ENCODE results near the gene KISS1.

The KISS1 gene

DNA sequence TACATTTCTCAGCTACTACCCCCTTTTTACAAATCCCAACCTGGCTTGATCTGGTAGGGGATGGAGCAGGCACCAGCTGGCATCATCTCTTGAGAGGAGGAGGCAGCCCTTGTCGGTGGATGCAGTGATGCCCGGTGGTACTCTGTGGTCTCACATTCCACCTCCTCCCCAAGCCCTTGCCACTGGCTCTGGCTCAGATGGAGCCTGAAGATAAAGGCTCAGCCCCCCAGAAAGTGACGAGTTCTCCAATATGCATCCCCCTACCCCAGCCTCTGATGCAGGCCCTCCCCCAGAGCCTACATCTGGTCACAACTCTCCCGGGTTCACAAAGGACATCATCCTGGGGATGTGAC lies 21.3 kb upstream of the KISS1 start:
- H3K27me3 ChIP-seq (ENCODE audit: control insufficient read depth in 1 of 2, insufficient read depth in 2 of 2, low read length in 2 of 2): peaks cover 10% of the 10 kb centered on the region in 2 donors
- no peak overlapping the region for H3K27ac ChIP-seq (ENCODE audit: low read length)
- peaks cover 3% of the 10 kb centered on the region for H3K4me1 ChIP-seq (ENCODE audit: control insufficient read depth, insufficient read depth, low read length)
- no peaks in the 10 kb centered on the region for H3K9me3 ChIP-seq (ENCODE audit: control insufficient read depth in 2 of 2, low read length in 2 of 2)
- no peaks in the 10 kb centered on the region for H3K36me3 ChIP-seq (ENCODE audit: control insufficient read depth in 2 of 2, insufficient read depth in 2 of 2, low read length in 2 of 2)
- H3K9ac ChIP-seq (ENCODE audit: low read length in 2 of 2): no peak overlapping the region
- H3K4me3 ChIP-seq (ENCODE audit: low read length in 2 of 2): no peak overlapping the region

DNA sequence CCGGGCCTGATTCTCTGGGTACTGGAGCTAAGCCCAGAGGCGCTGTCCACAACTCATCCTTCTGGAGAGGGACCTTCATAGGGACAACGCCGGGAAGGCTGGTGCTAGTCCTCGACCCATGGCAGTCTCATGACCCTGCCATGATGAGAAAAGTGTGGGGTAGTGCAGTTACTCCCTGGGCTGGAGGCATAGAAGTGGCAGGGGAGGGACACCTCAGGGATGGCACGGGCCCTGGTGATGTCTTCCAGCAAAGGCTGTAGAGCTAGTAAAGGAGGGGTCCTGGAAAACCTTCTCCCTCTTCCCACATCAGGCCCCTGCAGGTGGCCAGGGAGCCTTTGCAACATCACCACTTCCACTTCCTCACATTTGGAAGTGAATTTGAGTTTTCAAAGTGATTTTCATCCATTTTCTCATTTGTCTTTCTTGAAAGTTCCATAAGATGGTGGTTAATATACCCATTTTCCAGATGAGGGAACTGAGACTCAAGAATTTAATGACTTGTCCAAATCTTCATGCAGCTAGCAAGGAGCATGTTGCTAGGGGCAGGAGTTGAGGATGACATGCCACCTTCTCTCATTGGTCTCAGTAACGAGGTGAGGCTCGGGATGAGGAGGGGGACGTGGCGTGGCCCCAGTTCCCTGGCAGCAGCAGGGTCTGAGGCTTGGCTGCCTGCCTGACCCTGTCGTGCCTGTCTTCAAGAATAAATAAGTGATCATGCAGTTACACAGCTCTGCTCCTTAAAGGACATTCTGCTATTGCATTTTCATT lies 20.8 kb upstream of the KISS1 start:
- H3K4me1 ChIP-seq (ENCODE audit: control insufficient read depth, insufficient read depth, low read length): peaks cover 3% of the 10 kb centered on the region
- no peak overlapping the region for H3K27ac ChIP-seq (ENCODE audit: low read length)
- H3K9ac ChIP-seq (ENCODE audit: low read length in 2 of 2): no peak overlapping the region
- no peaks in the 10 kb centered on the region for H3K36me3 ChIP-seq (ENCODE audit: control insufficient read depth in 2 of 2, insufficient read depth in 2 of 2, low read length in 2 of 2)
- H3K4me3 ChIP-seq (ENCODE audit: low read length in 2 of 2): no peak overlapping the region
- H3K27me3 ChIP-seq (ENCODE audit: control insufficient read depth in 1 of 2, insufficient read depth in 2 of 2, low read length in 2 of 2): peaks cover 10% of the 10 kb centered on the region in 2 donors
- H3K9me3 ChIP-seq (ENCODE audit: control insufficient read depth in 2 of 2, low read length in 2 of 2): no peaks in the 10 kb centered on the region

DNA sequence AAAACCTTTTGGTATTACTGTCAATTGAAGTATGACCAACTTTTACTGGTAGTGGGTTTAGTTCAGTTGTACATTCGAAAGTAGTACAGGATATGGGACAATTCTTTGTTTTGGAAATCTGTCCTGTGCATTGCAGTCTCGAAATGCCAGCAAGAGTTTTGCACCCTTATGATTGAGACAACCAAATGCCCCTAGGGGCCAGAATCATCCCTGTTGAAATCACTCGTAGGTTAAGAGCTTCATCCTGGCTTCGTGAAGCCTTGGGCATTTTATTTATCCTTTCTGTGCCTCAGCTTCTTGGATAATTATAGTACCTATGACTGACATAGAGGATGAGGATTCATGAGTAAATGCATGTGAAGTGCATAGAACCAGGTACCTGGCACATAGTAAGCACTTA lies 19.9 kb upstream of the KISS1 start:
- Histone ChIP-seq H3K9me3 (ENCODE audit: control insufficient read depth in 2 of 2, low read length in 2 of 2) (no peaks in the 10 kb centered on the region), H3K36me3 (ENCODE audit: control insufficient read depth in 2 of 2, insufficient read depth in 2 of 2, low read length in 2 of 2) (no peaks in the 10 kb centered on the region), H3K4me1 (ENCODE audit: control insufficient read depth, insufficient read depth, low read length) (peaks cover 3% of the 10 kb centered on the region), H3K9ac (ENCODE audit: low read length in 2 of 2) (no peak overlapping the region), H3K27me3 (ENCODE audit: control insufficient read depth in 1 of 2, insufficient read depth in 2 of 2, low read length in 2 of 2) (peaks cover 13 to 15% of the 10 kb centered on the region in 2 donors), H3K4me3 (ENCODE audit: low read length in 2 of 2) (no peak overlapping the region), H3K27ac (ENCODE audit: low read length) (no peak overlapping the region)

DNA sequence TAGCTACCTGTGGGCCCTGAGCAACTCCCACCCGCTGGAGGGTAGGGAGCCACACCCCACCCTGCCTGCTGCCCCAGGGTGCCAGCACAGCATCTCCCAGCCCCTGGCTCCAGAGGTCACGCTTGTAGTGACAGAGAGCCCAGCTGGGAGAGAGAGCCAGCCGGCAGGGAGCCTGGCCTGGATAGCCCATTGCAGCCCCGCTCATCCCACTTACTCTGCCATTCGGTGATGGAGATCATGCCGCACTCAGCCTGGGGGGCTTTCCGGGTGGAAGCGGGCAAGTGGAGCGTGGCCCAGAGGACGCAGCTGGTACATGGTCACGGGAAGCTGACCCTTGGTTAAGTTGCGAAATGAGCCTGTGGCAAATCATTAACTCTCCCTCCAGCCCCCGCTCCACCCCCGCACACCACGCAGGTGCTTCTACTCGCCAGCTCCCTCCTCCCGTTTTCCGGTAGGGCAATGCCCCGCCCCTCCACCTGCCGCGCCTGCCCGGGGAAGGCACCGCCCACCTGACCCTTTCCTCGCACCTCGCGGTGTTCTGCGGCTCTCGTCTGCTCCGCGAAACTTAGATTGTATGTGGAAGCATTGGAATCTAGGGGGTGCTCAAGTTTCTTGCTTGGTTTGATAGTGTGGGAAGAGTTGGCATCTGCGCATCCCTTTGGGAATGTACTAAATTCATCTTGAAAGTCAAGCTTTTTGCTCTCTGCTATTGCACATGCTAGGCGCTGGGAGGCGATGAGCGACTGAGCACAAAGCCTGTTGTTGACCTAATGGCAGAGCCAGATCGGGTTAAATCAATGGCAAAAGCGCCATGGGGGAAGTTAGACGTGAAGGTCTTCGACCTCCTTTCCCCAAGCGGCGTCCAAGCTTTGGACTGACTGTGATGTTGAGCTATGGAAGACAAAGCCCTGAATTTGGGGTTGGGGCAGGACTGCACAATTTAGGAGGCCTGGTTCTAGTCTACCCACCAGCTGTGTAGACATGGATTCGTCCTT lies 17.7 kb upstream of the KISS1 start, which contains the start of gene GOLT1A:
TSS of gene GOLT1A (minus strand) at position 321 of the 995 bp plus-strand sequence. CDS start at position 239, 82 bp downstream.
- Histone ChIP-seq H3K9ac (ENCODE audit: low read length in 2 of 2) (no peak within 1 kb of the TSS), H3K4me3 (ENCODE audit: low read length in 2 of 2) (peak within 1 kb of the TSS in 1 of 2 donors; percentile 40), H3K27me3 (ENCODE audit: control insufficient read depth in 1 of 2, insufficient read depth in 2 of 2, low read length in 2 of 2) (peaks cover 13 to 15% of the 10 kb centered on the region in 2 donors), H3K9me3 (ENCODE audit: control insufficient read depth in 2 of 2, low read length in 2 of 2) (no peaks in the 10 kb centered on the region), H3K27ac (ENCODE audit: low read length) (no peak within 1 kb of the TSS), H3K36me3 (ENCODE audit: control insufficient read depth in 2 of 2, insufficient read depth in 2 of 2, low read length in 2 of 2) (no peaks in the 10 kb centered on the region), H3K4me1 (ENCODE audit: control insufficient read depth, insufficient read depth, low read length) (peaks cover 3% of the 10 kb centered on the region)

DNA sequence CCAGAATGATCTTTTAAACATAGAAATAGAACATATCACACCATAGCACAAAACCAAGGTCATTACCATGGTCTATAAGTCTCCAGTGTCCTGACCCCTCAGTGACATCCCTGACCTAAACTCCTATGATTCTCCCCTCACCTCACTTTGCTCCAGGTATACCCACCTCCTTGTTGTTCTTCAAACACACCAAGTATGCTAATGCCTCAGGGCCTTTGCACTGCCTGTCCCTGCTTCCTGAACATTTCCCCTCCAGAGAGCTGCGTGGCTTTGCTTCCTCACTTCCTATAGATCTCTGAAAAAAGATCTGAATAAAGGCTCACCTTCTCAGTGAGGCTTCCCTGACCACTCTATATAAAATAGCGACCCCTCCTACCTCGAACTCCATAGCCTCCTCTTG lies 16.4 kb upstream of the KISS1 start:
- Histone ChIP-seq H3K36me3 (ENCODE audit: control insufficient read depth in 2 of 2, insufficient read depth in 2 of 2, low read length in 2 of 2) (no peaks in the 10 kb centered on the region), H3K4me1 (ENCODE audit: control insufficient read depth, insufficient read depth, low read length) (peaks cover 3% of the 10 kb centered on the region), H3K9me3 (ENCODE audit: control insufficient read depth in 2 of 2, low read length in 2 of 2) (no peaks in the 10 kb centered on the region), H3K27ac (ENCODE audit: low read length) (no peak overlapping the region), H3K27me3 (ENCODE audit: control insufficient read depth in 1 of 2, insufficient read depth in 2 of 2, low read length in 2 of 2) (peaks cover 13 to 15% of the 10 kb centered on the region in 2 donors), H3K9ac (ENCODE audit: low read length in 2 of 2) (no peak overlapping the region), H3K4me3 (ENCODE audit: low read length in 2 of 2) (no peak overlapping the region)

DNA sequence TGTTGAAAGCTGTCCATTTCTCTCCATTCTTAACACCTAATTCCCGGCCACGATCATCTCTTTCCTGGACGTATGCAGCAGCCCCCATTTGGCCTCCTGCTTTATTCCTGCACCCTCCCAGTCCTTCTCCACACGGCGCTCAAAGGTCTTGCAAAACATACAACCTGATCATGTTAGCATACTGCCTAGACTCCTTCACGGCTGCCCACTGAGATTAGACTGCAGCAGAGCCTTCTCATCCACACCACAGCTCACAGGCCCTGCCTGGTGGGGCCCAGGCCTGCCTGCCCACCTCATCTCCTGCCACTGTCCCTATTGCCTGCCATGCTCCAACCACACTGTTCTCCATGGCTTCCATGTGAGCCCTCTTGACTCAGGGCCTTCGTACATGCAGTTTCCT lies 14.8 kb upstream of the KISS1 start:
- H3K9ac ChIP-seq (ENCODE audit: low read length in 2 of 2): no peak overlapping the region
- no peaks in the 10 kb centered on the region for H3K36me3 ChIP-seq (ENCODE audit: control insufficient read depth in 2 of 2, insufficient read depth in 2 of 2, low read length in 2 of 2)
- peaks cover 3% of the 10 kb centered on the region for H3K4me1 ChIP-seq (ENCODE audit: control insufficient read depth, insufficient read depth, low read length)
- H3K27ac ChIP-seq (ENCODE audit: low read length): no peak overlapping the region
- H3K9me3 ChIP-seq (ENCODE audit: control insufficient read depth in 2 of 2, low read length in 2 of 2): no peaks in the 10 kb centered on the region
- peaks cover 10 to 18% of the 10 kb centered on the region in 2 donors for H3K27me3 ChIP-seq (ENCODE audit: control insufficient read depth in 1 of 2, insufficient read depth in 2 of 2, low read length in 2 of 2)
- no peak overlapping the region for H3K4me3 ChIP-seq (ENCODE audit: low read length in 2 of 2)

DNA sequence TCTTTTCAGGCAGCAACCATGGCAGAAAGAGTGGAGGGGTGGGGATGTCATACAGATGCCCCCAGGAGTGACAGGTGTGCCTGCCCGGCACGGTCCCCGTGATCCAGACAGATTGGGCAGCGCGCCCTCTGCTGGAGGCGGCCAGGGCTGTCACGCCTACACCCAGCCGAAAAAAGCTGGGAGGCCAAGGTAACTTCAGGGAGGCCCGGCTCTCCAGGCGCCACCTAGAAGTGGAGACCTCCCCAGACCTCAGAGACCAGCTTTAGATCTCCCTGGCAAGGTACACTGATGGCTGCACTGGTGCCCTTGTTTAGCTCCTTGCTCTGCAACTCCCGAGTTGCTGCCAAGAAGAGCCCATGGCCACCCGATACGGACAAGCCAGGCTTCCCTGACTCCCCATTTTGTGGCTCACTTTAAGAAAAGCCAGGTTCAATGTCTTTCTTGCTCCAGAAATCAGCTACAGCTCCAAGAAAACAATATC lies 10.9 kb upstream of the KISS1 start:
- Histone ChIP-seq H3K4me3 (ENCODE audit: low read length in 2 of 2) (no peak overlapping the region), H3K4me1 (ENCODE audit: control insufficient read depth, insufficient read depth, low read length) (no peaks in the 10 kb centered on the region), H3K27me3 (ENCODE audit: control insufficient read depth in 1 of 2, insufficient read depth in 2 of 2, low read length in 2 of 2) (peaks cover 14 to 15% of the 10 kb centered on the region in 2 donors), H3K9me3 (ENCODE audit: control insufficient read depth in 2 of 2, low read length in 2 of 2) (no peaks in the 10 kb centered on the region), H3K27ac (ENCODE audit: low read length) (no peak overlapping the region), H3K9ac (ENCODE audit: low read length in 2 of 2) (no peak overlapping the region), H3K36me3 (ENCODE audit: control insufficient read depth in 2 of 2, insufficient read depth in 2 of 2, low read length in 2 of 2) (no peaks in the 10 kb centered on the region)

DNA sequence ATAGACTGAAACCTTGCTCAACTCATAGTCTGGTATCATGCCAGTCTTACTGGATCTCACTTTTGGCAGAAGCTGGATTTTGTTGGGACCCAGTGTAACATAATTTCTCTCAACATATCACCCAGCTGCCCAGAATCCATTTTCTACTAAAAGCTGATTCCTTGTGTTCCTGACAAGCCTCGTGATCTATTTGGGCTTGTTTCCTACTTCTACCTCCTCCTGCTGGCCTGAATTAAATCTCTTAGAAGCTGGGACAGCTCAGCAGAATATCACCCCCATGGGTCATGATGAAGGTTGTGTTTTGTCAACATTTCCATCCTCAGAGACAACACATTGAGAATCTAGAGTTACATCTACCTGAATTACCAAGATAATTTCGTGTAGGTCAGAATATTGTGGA lies 9.8 kb upstream of the KISS1 start:
- H3K4me1 ChIP-seq (ENCODE audit: control insufficient read depth, insufficient read depth, low read length): no peaks in the 10 kb centered on the region
- H3K4me3 ChIP-seq (ENCODE audit: low read length in 2 of 2): no peak overlapping the region
- H3K9ac ChIP-seq (ENCODE audit: low read length in 2 of 2): no peak overlapping the region
- peaks cover 9 to 17% of the 10 kb centered on the region in 2 donors for H3K27me3 ChIP-seq (ENCODE audit: control insufficient read depth in 1 of 2, insufficient read depth in 2 of 2, low read length in 2 of 2)
- H3K36me3 ChIP-seq (ENCODE audit: control insufficient read depth in 2 of 2, insufficient read depth in 2 of 2, low read length in 2 of 2): no peaks in the 10 kb centered on the region
- no peaks in the 10 kb centered on the region for H3K9me3 ChIP-seq (ENCODE audit: control insufficient read depth in 2 of 2, low read length in 2 of 2)
- H3K27ac ChIP-seq (ENCODE audit: low read length): no peak overlapping the region

DNA sequence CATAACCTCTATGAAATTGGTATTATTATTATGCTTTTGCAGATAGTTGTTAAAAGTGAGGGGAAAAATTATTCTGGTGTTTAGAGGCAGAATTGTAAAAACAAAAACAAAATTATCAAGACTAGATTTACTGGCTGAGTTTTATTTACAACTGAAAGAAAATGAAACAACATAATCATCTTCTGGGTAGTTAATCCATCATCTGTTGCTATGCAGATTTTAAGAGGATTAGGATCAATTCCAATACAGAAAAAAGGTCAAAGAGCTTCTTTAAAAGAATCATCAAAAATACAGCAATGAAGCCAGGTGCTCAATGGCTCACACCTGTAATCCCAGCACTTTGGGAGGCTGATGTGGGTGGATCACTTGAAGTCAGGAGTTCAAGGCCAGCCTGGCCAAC lies 9.2 kb upstream of the KISS1 start:
- H3K4me3 ChIP-seq (ENCODE audit: low read length in 2 of 2): no peak overlapping the region
- peaks cover 12 to 17% of the 10 kb centered on the region in 2 donors for H3K27me3 ChIP-seq (ENCODE audit: control insufficient read depth in 1 of 2, insufficient read depth in 2 of 2, low read length in 2 of 2)
- H3K27ac ChIP-seq (ENCODE audit: low read length): no peak overlapping the region
- no peaks in the 10 kb centered on the region for H3K36me3 ChIP-seq (ENCODE audit: control insufficient read depth in 2 of 2, insufficient read depth in 2 of 2, low read length in 2 of 2)
- no peaks in the 10 kb centered on the region for H3K9me3 ChIP-seq (ENCODE audit: control insufficient read depth in 2 of 2, low read length in 2 of 2)
- H3K4me1 ChIP-seq (ENCODE audit: control insufficient read depth, insufficient read depth, low read length): no peaks in the 10 kb centered on the region
- no peak overlapping the region for H3K9ac ChIP-seq (ENCODE audit: low read length in 2 of 2)

DNA sequence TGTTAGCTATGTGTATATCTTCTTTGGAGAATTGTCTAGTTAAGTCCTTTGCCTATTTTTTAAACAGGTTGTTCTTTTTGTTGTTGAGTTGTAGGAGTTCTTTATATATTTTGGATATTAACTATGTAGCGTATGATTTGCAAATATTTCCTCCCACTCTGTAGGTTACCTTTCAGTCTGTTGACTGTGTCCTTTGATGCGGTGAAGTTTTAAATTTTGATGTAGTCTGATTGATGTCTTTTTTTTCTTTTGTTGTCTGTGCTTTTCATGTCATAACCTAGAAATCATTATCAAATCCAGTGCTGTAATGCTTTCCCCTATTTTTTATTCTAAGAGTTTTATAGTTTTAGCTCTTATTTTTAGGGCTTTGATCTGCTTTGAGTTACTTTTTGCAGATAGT lies 8.7 kb upstream of the KISS1 start:
- Histone ChIP-seq H3K9me3 (ENCODE audit: control insufficient read depth in 2 of 2, low read length in 2 of 2) (no peaks in the 10 kb centered on the region), H3K4me1 (ENCODE audit: control insufficient read depth, insufficient read depth, low read length) (no peaks in the 10 kb centered on the region), H3K27me3 (ENCODE audit: control insufficient read depth in 1 of 2, insufficient read depth in 2 of 2, low read length in 2 of 2) (peaks cover 12 to 18% of the 10 kb centered on the region in 2 donors), H3K4me3 (ENCODE audit: low read length in 2 of 2) (no peak overlapping the region), H3K36me3 (ENCODE audit: control insufficient read depth in 2 of 2, insufficient read depth in 2 of 2, low read length in 2 of 2) (no peaks in the 10 kb centered on the region), H3K27ac (ENCODE audit: low read length) (no peak overlapping the region), H3K9ac (ENCODE audit: low read length in 2 of 2) (no peak overlapping the region)
